ENCODE data around the gene C11orf24. TPM values are rescaled to one million over a fixed set of nuclear protein-coding genes. Genes with fewer than 3 reads are reported as not detected.

C11orf24 gene
- total RNA-seq, 1 experiment from 2014 or later: 37.7 TPM

DNA sequence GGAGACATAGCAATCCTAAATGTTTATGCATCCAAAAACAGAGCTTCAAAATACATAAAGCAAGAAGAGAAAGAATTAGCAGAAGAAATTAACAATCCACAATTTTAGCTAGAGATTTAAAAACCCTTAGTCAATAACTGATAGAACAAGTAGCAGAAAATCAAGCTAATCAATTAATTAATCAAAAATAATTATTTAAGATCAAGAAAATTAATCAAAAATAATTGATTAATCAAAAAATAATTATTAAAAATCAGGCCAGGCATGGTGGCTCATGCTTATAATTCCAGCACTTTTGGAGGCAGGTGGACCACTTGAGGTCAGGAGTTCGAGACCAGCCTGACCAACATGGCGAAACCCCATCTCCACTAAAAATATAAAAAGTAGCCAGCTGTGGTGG is 29.2 kb downstream of the C11orf24 start:
- Histone ChIP-seq H3K27ac (no peak overlapping the region), H3F3A (ENCODE audit: insufficient read depth, low read depth) (no peaks in the 10 kb centered on the region), H3K4me1 (replicated peaks; ENCODE audit: insufficient read depth) (no peaks in the 10 kb centered on the region), H3K79me2 (ENCODE audit: low read depth) (no peaks in the 10 kb centered on the region), H3K4me2 (no peak overlapping the region), H3K4me3 (no peak overlapping the region), H3K9me3 (ENCODE audit: insufficient read depth, low read depth) (peaks cover 6% of the 10 kb centered on the region; the same call in 1 of the 2 replicates), H3K27me3 (ENCODE audit: insufficient read depth, low read depth) (no peaks in the 10 kb centered on the region), H4K20me1 (ENCODE audit: insufficient read depth) (no peaks in the 10 kb centered on the region), H2AFZ (no peak overlapping the region), H3K9me2 (ENCODE audit: insufficient read depth) (no peaks in the 10 kb centered on the region), H3K36me3 (ENCODE audit: low read depth) (no peaks in the 10 kb centered on the region)
- ChIA-PET CTCF (no interaction called here), POLR2A (ENCODE audit: unreplicated experiment) (interaction anchor here (0.5 kb wide), 1 partner anchor 10 kb away, joined by 7 read pairs; no protein-coding TSS in a partner anchor)
- no peak for DNase-seq
- intact Hi-C loops (cut with micrococcal nuclease; ENCODE audit: unreplicated experiment): no loop called here
- no TSS peak for BruUV-seq (replicated peaks)
- no peak for TF ChIP-seq EZH2 (IDR thresholded peaks at IDR 0.05; ENCODE audit: low read depth)
- TF ChIP-seq, protein P1, sequence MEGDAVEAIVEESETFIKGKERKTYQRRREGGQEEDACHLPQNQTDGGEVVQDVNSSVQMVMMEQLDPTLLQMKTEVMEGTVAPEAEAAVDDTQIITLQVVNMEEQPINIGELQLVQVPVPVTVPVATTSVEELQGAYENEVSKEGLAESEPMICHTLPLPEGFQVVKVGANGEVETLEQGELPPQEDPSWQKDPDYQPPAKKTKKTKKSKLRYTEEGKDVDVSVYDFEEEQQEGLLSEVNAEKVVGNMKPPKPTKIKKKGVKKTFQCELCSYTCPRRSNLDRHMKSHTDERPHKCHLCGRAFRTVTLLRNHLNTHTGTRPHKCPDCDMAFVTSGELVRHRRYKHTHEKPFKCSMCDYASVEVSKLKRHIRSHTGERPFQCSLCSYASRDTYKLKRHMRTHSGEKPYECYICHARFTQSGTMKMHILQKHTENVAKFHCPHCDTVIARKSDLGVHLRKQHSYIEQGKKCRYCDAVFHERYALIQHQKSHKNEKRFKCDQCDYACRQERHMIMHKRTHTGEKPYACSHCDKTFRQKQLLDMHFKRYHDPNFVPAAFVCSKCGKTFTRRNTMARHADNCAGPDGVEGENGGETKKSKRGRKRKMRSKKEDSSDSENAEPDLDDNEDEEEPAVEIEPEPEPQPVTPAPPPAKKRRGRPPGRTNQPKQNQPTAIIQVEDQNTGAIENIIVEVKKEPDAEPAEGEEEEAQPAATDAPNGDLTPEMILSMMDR (conservative IDR thresholded peaks at IDR 0.05): no peak

DNA sequence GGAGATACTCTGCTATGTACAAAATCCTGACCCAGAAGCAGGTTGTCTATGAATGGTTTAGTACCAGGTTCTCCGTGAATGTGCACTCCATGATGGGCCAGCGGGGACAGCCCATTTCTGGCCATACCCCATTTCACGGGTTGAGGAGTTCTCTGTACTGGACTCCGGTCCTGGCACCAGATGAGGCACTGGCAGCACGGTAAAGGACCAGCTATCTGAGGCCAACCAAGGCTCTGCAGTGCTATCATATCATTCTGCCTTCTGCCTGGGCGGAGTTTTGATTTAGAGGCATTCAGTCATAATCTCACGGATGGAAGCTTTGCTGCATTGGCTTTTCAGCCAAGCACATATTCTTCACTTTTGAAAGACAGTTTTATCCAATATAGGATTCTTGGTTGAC is 40.2 kb downstream of the C11orf24 start:
- H2AFZ ChIP-seq: no peak overlapping the region
- no peak overlapping the region for H3K4me3 ChIP-seq
- no peaks in the 10 kb centered on the region for H3K79me2 ChIP-seq (ENCODE audit: low read depth)
- intact Hi-C loops (cut with micrococcal nuclease; ENCODE audit: unreplicated experiment): no loop called here
- H3K4me1 ChIP-seq (replicated peaks; ENCODE audit: insufficient read depth): no peaks in the 10 kb centered on the region
- H3K4me2 ChIP-seq: no peak overlapping the region
- ChIA-PET POLR2A (ENCODE audit: unreplicated experiment) (no interaction called here), CTCF (no interaction called here)
- no TSS peak for BruUV-seq (replicated peaks)
- H3F3A ChIP-seq (ENCODE audit: insufficient read depth, low read depth): no peaks in the 10 kb centered on the region
- no peaks in the 10 kb centered on the region for H3K36me3 ChIP-seq (ENCODE audit: low read depth)
- H3K27me3 ChIP-seq (ENCODE audit: insufficient read depth, low read depth): no peaks in the 10 kb centered on the region
- peaks cover 8% of the 10 kb centered on the region for H3K9me3 ChIP-seq (ENCODE audit: insufficient read depth, low read depth)
- DNase-seq: no peak
- H3K9me2 ChIP-seq (ENCODE audit: insufficient read depth): no peaks in the 10 kb centered on the region
- no peak overlapping the region for H3K27ac ChIP-seq
- H4K20me1 ChIP-seq (ENCODE audit: insufficient read depth): no peaks in the 10 kb centered on the region
- TF ChIP-seq, protein P1 (conservative IDR thresholded peaks at IDR 0.05): no peak
- TF ChIP-seq EZH2 (IDR thresholded peaks at IDR 0.05; ENCODE audit: low read depth): no peak

DNA sequence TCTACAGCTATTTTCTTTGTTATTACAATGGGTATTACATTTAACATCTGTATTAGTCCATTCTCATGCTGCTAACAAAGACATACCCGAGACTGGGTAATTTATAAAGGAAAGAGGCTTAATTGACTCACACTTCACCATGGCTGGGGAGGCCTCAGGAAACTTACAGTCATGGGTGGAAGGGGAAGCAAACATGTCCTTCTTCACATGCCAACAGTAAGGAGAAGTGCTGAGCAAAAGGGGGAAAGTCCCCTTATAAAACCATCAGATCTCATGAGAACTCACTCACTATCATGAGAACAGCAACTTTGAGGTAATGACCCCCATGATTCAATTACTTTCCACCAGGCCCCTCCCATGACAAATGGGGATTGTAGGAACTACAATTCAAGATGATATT is 42.2 kb downstream of the C11orf24 start:
- H3F3A ChIP-seq (ENCODE audit: insufficient read depth, low read depth): no peaks in the 10 kb centered on the region
- no peaks in the 10 kb centered on the region for H3K36me3 ChIP-seq (ENCODE audit: low read depth)
- H3K27ac ChIP-seq: no peak overlapping the region
- no peak for TF ChIP-seq EZH2 (IDR thresholded peaks at IDR 0.05; ENCODE audit: low read depth)
- TF ChIP-seq, protein P1 (conservative IDR thresholded peaks at IDR 0.05): no peak
- POLR2A ChIA-PET (ENCODE audit: unreplicated experiment): no interaction called here
- H3K4me2 ChIP-seq: no peak overlapping the region
- CTCF ChIA-PET: no interaction called here
- intact Hi-C loops (cut with micrococcal nuclease; ENCODE audit: unreplicated experiment): no loop called here
- no peak overlapping the region for H3K4me3 ChIP-seq
- H3K9me3 ChIP-seq (ENCODE audit: insufficient read depth, low read depth): peaks cover 8% of the 10 kb centered on the region
- H4K20me1 ChIP-seq (ENCODE audit: insufficient read depth): no peaks in the 10 kb centered on the region
- H2AFZ ChIP-seq: no peak overlapping the region
- H3K9me2 ChIP-seq (ENCODE audit: insufficient read depth): no peaks in the 10 kb centered on the region
- H3K27me3 ChIP-seq (ENCODE audit: insufficient read depth, low read depth): no peaks in the 10 kb centered on the region
- DNase-seq: no peak
- H3K4me1 ChIP-seq (replicated peaks; ENCODE audit: insufficient read depth): no peaks in the 10 kb centered on the region
- no peaks in the 10 kb centered on the region for H3K79me2 ChIP-seq (ENCODE audit: low read depth)
- no TSS peak for BruUV-seq (replicated peaks)
